Choroid plexus epithelial cell (primary cell): ENCODE data around the gene MICB.
"Not testable (repeated sequence)": the region's sequence is repeated elsewhere in the genome, so short reads cannot be mapped to it uniquely, and the experiment has no call there.

ENCODE experiments used
- DNase-seq: peaks from one replicate; pipeline ENCODE4 v3.0.0-alpha.2; 2010; ENCODE audit warnings: low read depth
- H3K4me3 ChIP-seq: 2 replicates; pipeline ENCODE4 v1.5.1; 2011; ENCODE audit warnings: low read depth, mild to moderate bottlenecking, control low read depth, low read length, moderate library complexity
- TF ChIP-seq, protein P1 (sequence below): conservative IDR thresholded peaks from 2 replicates; pipeline ENCODE4 v1.5.1; 2011; ENCODE audit warnings: low read depth, mild to moderate bottlenecking, control low read depth, inconsistent platforms, low read length, moderate library complexity

The MICB gene

DNA sequence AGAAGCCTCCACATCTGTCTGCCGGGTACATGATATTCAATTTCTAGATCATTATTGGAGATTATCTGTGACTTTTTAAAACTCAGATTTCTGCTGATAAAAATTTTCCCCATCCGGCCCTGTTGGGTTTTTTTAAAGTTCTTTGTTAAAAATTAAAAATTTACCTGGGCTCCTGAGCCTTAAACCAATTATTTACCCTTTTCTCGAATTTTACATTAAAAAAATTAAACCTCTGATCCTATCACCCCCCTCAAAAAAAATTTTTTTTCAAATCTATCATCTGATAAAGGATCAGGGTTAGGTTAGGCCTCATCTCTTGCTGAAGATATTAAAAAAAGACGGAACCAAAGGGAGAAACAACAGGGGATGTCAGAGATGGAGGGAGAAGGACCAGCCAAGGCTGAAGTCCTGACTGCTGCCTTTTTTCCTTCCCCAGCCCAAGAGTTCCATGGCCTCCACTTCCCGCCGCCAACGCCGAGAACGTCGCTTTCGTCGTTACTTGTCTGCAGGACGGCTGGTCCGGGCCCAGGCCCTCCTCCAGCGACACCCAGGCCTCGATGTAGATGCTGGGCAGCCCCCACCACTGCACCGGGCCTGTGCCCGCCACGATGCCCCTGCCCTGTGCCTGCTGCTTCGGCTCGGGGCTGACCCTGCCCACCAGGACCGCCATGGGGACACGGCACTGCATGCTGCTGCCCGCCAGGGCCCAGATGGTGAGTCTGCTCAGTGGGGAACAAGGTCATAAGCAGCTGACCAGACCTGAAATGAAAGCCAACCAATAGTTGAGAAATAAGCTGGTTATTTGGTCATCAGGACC lies 50.0 kb downstream of the MICB start:
- peak overlapping the region; percentile 66 for H3K4me3 ChIP-seq
- TF ChIP-seq, protein P1, sequence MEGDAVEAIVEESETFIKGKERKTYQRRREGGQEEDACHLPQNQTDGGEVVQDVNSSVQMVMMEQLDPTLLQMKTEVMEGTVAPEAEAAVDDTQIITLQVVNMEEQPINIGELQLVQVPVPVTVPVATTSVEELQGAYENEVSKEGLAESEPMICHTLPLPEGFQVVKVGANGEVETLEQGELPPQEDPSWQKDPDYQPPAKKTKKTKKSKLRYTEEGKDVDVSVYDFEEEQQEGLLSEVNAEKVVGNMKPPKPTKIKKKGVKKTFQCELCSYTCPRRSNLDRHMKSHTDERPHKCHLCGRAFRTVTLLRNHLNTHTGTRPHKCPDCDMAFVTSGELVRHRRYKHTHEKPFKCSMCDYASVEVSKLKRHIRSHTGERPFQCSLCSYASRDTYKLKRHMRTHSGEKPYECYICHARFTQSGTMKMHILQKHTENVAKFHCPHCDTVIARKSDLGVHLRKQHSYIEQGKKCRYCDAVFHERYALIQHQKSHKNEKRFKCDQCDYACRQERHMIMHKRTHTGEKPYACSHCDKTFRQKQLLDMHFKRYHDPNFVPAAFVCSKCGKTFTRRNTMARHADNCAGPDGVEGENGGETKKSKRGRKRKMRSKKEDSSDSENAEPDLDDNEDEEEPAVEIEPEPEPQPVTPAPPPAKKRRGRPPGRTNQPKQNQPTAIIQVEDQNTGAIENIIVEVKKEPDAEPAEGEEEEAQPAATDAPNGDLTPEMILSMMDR, result no peak
- no peak for DNase-seq

DNA sequence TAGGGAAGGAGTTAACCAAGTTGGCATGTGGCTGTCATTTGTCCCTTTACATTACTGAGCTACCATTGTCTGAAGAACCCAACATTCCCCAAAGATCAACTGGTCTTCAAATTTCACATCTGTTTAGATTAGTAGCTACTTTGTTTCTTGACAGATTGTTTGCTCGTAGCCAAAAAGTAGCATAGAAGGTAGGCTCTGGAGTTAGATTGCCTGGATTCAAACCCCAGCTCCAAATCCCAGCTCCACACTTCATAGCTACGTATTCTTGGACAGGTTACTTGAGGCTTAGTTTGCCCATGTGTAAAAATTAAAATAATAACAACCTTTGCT lies 50.6 kb downstream of the MICB start:
- peak overlapping the region; percentile 66 for H3K4me3 ChIP-seq
- TF ChIP-seq, protein P1, result no peak
- DNase-seq, result no peak

DNA sequence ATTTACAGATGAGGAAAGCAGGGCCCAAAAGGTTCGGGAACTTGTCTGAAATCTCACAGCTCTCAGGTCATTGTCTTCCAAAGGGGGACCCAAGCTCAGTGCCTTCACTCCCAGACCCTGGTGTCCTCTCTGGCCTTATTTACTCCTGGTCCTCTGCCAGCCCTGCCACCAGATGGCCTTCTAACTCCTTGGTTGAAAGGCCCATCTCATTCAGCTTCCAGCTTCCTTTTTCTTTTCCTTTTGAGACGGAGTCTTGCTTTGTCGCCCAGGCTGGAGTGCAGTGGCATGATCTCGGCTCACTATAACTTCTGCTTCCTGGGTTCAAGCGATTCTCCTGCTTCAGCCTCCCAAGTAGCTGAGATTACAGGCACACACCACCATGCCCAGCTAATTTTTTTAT lies 53.4 kb downstream of the MICB start:
- not testable (repeated sequence) for H3K4me3 ChIP-seq
- TF ChIP-seq, protein P1, result peak; percentile 64
- DNase-seq, result peak; percentile 70

DNA sequence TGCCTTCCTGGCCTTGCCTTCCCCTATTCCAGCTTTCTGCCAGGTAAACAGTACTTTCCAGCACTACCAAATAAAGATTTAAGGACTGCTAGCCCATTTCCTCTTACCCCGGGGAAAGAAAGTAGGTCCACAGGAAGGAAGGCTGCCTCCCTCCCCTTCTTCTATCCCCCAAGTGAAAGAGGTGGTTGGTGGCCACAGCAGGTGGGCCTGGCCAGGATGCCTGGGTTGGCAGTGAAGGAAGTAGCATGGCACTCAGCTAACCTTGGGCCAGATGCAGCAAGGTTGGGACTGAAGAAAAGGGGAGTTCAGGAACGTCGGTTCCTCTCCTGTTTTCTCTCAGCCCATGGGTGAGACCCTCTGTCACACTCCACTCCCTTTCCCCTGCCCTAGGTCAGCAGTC lies 58.4 kb downstream of the MICB start:
- TF ChIP-seq, protein P1, result no peak
- H3K4me3 ChIP-seq, result no peak overlapping the region
- no peak for DNase-seq

DNA sequence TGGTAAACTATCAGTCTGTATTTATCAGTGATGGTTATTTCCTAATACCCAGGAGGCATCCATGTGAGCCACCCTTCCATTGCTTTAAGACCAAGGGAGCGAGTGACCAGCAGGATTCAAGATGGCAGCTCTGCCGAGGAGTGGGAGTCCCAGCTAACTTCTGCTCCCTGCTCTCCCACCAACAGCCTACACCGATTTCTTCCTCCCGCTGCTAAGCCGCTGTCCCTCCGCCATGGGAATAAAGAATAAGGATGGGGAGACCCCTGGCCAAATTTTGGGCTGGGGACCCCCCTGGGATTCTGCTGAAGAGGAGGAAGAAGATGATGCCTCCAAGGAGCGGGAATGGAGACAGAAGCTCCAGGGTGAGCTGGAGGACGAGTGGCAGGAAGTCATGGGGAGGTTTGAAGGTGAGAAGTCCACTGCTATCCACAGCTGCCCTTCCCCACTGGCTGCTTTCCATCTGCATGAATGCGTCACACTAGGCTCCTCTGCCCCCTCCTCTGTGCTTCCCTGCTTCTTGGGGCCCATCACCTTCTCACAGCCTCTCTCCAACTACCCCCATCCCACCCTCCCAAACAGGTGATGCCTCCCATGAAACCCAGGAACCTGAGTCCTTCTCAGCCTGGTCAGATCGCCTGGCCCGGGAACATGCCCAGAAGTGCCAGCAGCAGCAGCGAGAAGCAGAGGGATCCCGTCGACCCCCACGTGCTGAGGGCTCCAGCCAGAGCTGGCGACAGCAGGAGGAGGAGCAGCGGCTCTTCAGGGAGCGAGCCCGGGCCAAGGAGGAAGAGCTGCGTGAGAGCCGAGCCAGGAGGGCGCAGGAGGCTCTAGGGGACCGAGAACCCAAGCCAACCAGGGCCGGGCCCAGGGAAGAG lies 59.7 kb downstream of the MICB start:
- DNase-seq, result no peak
- no peak overlapping the region for H3K4me3 ChIP-seq
- TF ChIP-seq, protein P1, result no peak

DNA sequence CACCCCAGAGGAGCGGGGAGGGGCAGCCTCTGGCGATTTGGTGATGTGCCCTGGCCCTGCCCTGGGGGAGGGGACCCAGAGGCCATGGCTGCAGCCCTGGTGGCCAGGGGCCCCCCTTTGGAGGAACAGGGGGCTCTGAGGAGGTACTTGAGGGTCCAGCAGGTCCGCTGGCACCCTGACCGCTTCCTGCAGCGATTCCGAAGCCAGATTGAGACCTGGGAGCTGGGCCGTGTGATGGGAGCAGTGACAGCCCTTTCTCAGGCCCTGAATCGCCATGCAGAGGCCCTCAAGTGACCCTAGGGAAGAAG lies 60.3 kb downstream of the MICB start:
- H3K4me3 ChIP-seq, result no peak overlapping the region
- DNase-seq, result no peak
- TF ChIP-seq, protein P1, result no peak
